ENCODE data around the gene ABCC1. TPM values are rescaled to one million over a fixed set of nuclear protein-coding genes. Genes with fewer than 3 reads are reported as not detected.
A peak's percentile ranks its signal among the peaks of the same experiment; 100 is the strongest.

The ABCC1 gene
- polyA plus RNA-seq, 1 experiment, result 69.7 TPM

- TF ChIP-seq CTCF (IDR thresholded peaks at IDR 0.05; ENCODE audit: low read depth, low read length), result no peak
- Histone ChIP-seq H3K27me3 (ENCODE audit: control insufficient read depth, insufficient read depth, low read length) (no peaks in the 10 kb centered on the region), H3K4me3 (ENCODE audit: low read depth, low read length) (no peak overlapping the region), H3K27ac (ENCODE audit: low read depth, low read length) (no peak overlapping the region), H3K9me3 (ENCODE audit: control insufficient read depth, insufficient read depth, low read length) (peaks cover 4% of the 10 kb centered on the region; the same call in 1 of the 2 replicates)
- POLR2A ChIA-PET, result interaction anchor here (0.7 kb wide), 1 partner anchor 31 kb away, joined by 4 read pairs; no protein-coding TSS in a partner anchor
- CTCF ChIA-PET, result interaction anchor here (0.5 kb wide), 1 partner anchor 155 kb away, joined by 3 read pairs; no protein-coding TSS in a partner anchor
- DNase-seq (ENCODE audit: low read depth, low spot score), result no peak
Observed at GRCh38 chr16:15973421-15973820, 24.0 kb downstream of the ABCC1 start.

GRCh38 chr16:15974057-15974456 is 24.6 kb downstream of the ABCC1 start:
- ChIA-PET CTCF (no interaction called here), POLR2A (interaction anchor here (0.6 to 0.7 kb wide), 2 partner anchors 30 to 34 kb away, joined by 4 to 6 read pairs; no protein-coding TSS in a partner anchor)
- DNase-seq (ENCODE audit: low read depth, low spot score), result no peak
- Histone ChIP-seq H3K9me3 (ENCODE audit: control insufficient read depth, insufficient read depth, low read length) (peaks cover 4% of the 10 kb centered on the region; the same call in 1 of the 2 replicates), H3K27ac (ENCODE audit: low read depth, low read length) (no peak overlapping the region), H3K4me3 (ENCODE audit: low read depth, low read length) (no peak overlapping the region), H3K27me3 (ENCODE audit: control insufficient read depth, insufficient read depth, low read length) (no peaks in the 10 kb centered on the region)
- TF ChIP-seq CTCF (IDR thresholded peaks at IDR 0.05; ENCODE audit: low read depth, low read length), result no peak

- DNase-seq (ENCODE audit: low read depth, low spot score), result no peak
- ChIA-PET CTCF (no interaction called here), POLR2A (no interaction called here)
- H3K9me3 ChIP-seq (ENCODE audit: control insufficient read depth, insufficient read depth, low read length), result peaks cover 4% of the 10 kb centered on the region; the same call in 1 of the 2 replicates
- no peak for TF ChIP-seq CTCF (IDR thresholded peaks at IDR 0.05; ENCODE audit: low read depth, low read length)
- no peak overlapping the region for H3K4me3 ChIP-seq (ENCODE audit: low read depth, low read length)
- H3K27me3 ChIP-seq (ENCODE audit: control insufficient read depth, insufficient read depth, low read length), result no peaks in the 10 kb centered on the region
- H3K27ac ChIP-seq (ENCODE audit: low read depth, low read length), result peak overlapping the region; percentile 31
Observed at GRCh38 chr16:15975172-15975571, 25.8 kb downstream of the ABCC1 start.

- Histone ChIP-seq H3K4me3 (ENCODE audit: low read depth, low read length) (no peak overlapping the region), H3K27ac (ENCODE audit: low read depth, low read length) (peak overlapping the region; percentile 99), H3K9me3 (ENCODE audit: control insufficient read depth, insufficient read depth, low read length) (peaks cover 13% of the 10 kb centered on the region), H3K27me3 (ENCODE audit: control insufficient read depth, insufficient read depth, low read length) (no peaks in the 10 kb centered on the region)
- no peak for DNase-seq (ENCODE audit: low read depth, low spot score)
- POLR2A ChIA-PET, result interaction anchor here (0.9 to 1.6 kb wide), 4 partner anchors 12 to 89 kb away, joined by 3 to 6 read pairs (median 4); partner anchors contain the start of gene CEP20
- TF ChIP-seq CTCF (IDR thresholded peaks at IDR 0.05; ENCODE audit: low read depth, low read length), result no peak
- CTCF ChIA-PET, result no interaction called here
Observed at GRCh38 chr16:15976225-15976812, 26.9 kb downstream of the ABCC1 start.

GRCh38 chr16:15976929-15977637 is 27.7 kb downstream of the ABCC1 start:
- POLR2A ChIA-PET, result interaction anchor here (0.6 to 1.6 kb wide), 6 partner anchors 11 to 89 kb away, joined by 3 to 6 read pairs (median 4); partner anchors contain the start of gene CEP20
- no peak for TF ChIP-seq CTCF (IDR thresholded peaks at IDR 0.05; ENCODE audit: low read depth, low read length)
- H3K4me3 ChIP-seq (ENCODE audit: low read depth, low read length), result no peak overlapping the region
- H3K27ac ChIP-seq (ENCODE audit: low read depth, low read length), result peak overlapping the region; percentile 99
- DNase-seq (ENCODE audit: low read depth, low spot score), result no peak
- peaks cover 16% of the 10 kb centered on the region for H3K9me3 ChIP-seq (ENCODE audit: control insufficient read depth, insufficient read depth, low read length)
- CTCF ChIA-PET, result no interaction called here
- H3K27me3 ChIP-seq (ENCODE audit: control insufficient read depth, insufficient read depth, low read length), result no peaks in the 10 kb centered on the region

All from AG04450 (cell line).